ENCODE data around the gene CDC7. TPM values are rescaled to one million over a fixed set of nuclear protein-coding genes. Genes with fewer than 3 reads are reported as not detected.
A peak's percentile ranks its signal among the peaks of the same experiment; 100 is the strongest.

CDC7 gene
- total RNA-seq, 3 donors from 2014 or later (not counting 1 experiment from before 2014, with no cell fraction given), result 7.2 to 11.4 (median 7.9) TPM

- peaks cover 58% of the 10 kb centered on the region for H3K4me1 ChIP-seq (ENCODE audit: control insufficient read depth, insufficient read depth, low read length)
- H3K27me3 Mint-ChIP-seq (ENCODE audit: low read depth in 2 of 2), result no peaks in the 10 kb centered on the region
- peak overlapping the region; percentile 77 for H3K27ac ChIP-seq (ENCODE audit: low read length)
- ATAC-seq, result no peak
- 3% methylated on average over 1 of the region's 4 CpGs for WGBS (ENCODE audit: insufficient coverage)
- peak in 1 of 2 donors; percentile 59 for DNase-seq
- peak overlapping the region; percentile 80 for H3K4me3 Mint-ChIP-seq
- peak overlapping the region; percentile 83 to 99 for H3K27ac Mint-ChIP-seq
- H3K36me3 ChIP-seq (ENCODE audit: control insufficient read depth, insufficient read depth, low read length), result no peaks in the 10 kb centered on the region
- H3K9me3 Mint-ChIP-seq, result peaks cover 3 to 4% of the 10 kb centered on the region in 2 donors
- H3K4me1 Mint-ChIP-seq, result peaks cover 82 to 84% of the 10 kb centered on the region in 2 donors
- no peak overlapping the region for H3K4me3 ChIP-seq (ENCODE audit: low read length)
- peaks cover 9% of the 10 kb centered on the region for H3K36me3 Mint-ChIP-seq
- intact Hi-C loops (cut with micrococcal nuclease), result loop anchor here (5.0 to 10.0 kb wide), 3 partner anchors 38 to 257 kb away; no protein-coding TSS in a partner anchor
- no peaks in the 10 kb centered on the region for H3K27me3 ChIP-seq (ENCODE audit: control insufficient read depth, insufficient read depth, low read length)
- no peaks in the 10 kb centered on the region for H3K9me3 ChIP-seq (ENCODE audit: control insufficient read depth, insufficient read depth, low read length)
- TF ChIP-seq CTCF (IDR thresholded peaks at IDR 0.05), result no peak
Observed at GRCh38 chr1:91559838-91560565, 59.4 kb downstream of the CDC7 start.

- peak overlapping the region in 1 of 2 donors; percentile 28 for H3K27ac Mint-ChIP-seq
- DNase-seq (no peak), ATAC-seq (no peak)
- Histone ChIP-seq H3K27ac (ENCODE audit: low read length) (no peak overlapping the region), H3K9me3 (ENCODE audit: control insufficient read depth, insufficient read depth, low read length) (no peaks in the 10 kb centered on the region), H3K36me3 (ENCODE audit: control insufficient read depth, insufficient read depth, low read length) (no peaks in the 10 kb centered on the region), H3K4me3 (ENCODE audit: low read length) (no peak overlapping the region), H3K4me1 (ENCODE audit: control insufficient read depth, insufficient read depth, low read length) (peaks cover 28% of the 10 kb centered on the region), H3K27me3 (ENCODE audit: control insufficient read depth, insufficient read depth, low read length) (no peaks in the 10 kb centered on the region)
- no peak for TF ChIP-seq CTCF (IDR thresholded peaks at IDR 0.05)
- intact Hi-C loops (cut with micrococcal nuclease), result no loop called here
- no peaks in the 10 kb centered on the region for H3K27me3 Mint-ChIP-seq (ENCODE audit: low read depth in 2 of 2)
- 94% methylated on average over 6 of the region's 6 CpGs for WGBS (ENCODE audit: insufficient coverage)
- H3K36me3 Mint-ChIP-seq, result peaks cover 9% of the 10 kb centered on the region
- H3K9me3 Mint-ChIP-seq, result peaks cover 3 to 4% of the 10 kb centered on the region in 2 donors
- H3K4me1 Mint-ChIP-seq, result peaks cover 50 to 52% of the 10 kb centered on the region in 2 donors
- H3K4me3 Mint-ChIP-seq, result no peak overlapping the region
Observed at GRCh38 chr1:91564888-91565701, 64.4 kb downstream of the CDC7 start.

- peaks cover 9% of the 10 kb centered on the region for H3K36me3 Mint-ChIP-seq
- intact Hi-C loops (cut with micrococcal nuclease), result no loop called here
- no peaks in the 10 kb centered on the region for H3K36me3 ChIP-seq (ENCODE audit: control insufficient read depth, insufficient read depth, low read length)
- H3K27ac Mint-ChIP-seq, result no peak overlapping the region
- WGBS (ENCODE audit: insufficient coverage), result 88% methylated on average over 4 of the region's 4 CpGs
- peaks cover 53% of the 10 kb centered on the region in 2 donors for H3K4me1 Mint-ChIP-seq
- H3K4me3 Mint-ChIP-seq, result no peak overlapping the region
- H3K27me3 Mint-ChIP-seq (ENCODE audit: low read depth in 2 of 2), result no peaks in the 10 kb centered on the region
- H3K4me3 ChIP-seq (ENCODE audit: low read length), result no peak overlapping the region
- ATAC-seq (no peak), DNase-seq (no peak)
- peaks cover 3 to 4% of the 10 kb centered on the region in 2 donors for H3K9me3 Mint-ChIP-seq
- no peaks in the 10 kb centered on the region for H3K9me3 ChIP-seq (ENCODE audit: control insufficient read depth, insufficient read depth, low read length)
- H3K27me3 ChIP-seq (ENCODE audit: control insufficient read depth, insufficient read depth, low read length), result no peaks in the 10 kb centered on the region
- no peak overlapping the region for H3K27ac ChIP-seq (ENCODE audit: low read length)
- peaks cover 33% of the 10 kb centered on the region for H3K4me1 ChIP-seq (ENCODE audit: control insufficient read depth, insufficient read depth, low read length)
- no peak for TF ChIP-seq CTCF (IDR thresholded peaks at IDR 0.05)
Observed at GRCh38 chr1:91567583-91567982, 66.9 kb downstream of the CDC7 start.

All from natural killer cell (primary cell).